Fibroblast of peridontal ligament (primary cell): ENCODE measurements around the gene MACROD2.
A peak's percentile ranks its signal among the peaks of the same experiment; 100 is the strongest.
"Not testable (repeated sequence)": the region's sequence is repeated elsewhere in the genome, so short reads cannot be mapped to it uniquely, and the experiment has no call there.

Experiments
- DNase-seq: peaks from one replicate; pipeline ENCODE4 v3.0.0-alpha.2; 2010; ENCODE audit errors: extremely low read depth

MACROD2 gene

DNA sequence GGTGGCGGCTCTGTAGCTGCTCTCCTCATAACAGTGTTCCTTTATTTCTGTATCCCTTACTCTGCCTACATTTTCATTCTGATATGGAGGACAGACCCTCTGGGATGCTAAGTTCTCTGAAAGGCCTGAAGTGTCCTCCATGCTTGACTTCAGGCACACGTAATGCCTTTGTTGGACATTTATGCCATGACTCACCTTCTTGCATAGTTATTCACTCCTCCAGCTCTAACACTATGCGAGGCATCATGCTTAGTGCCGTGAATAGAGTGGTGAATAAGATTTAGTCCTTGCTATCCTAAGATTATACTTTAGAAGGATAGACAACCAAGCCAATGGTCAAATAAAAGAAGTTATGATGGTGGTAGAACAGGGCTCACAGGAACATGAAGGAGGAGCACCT is 1103.0 kb downstream of the MACROD2 start:
- DNase-seq: no peak

DNA sequence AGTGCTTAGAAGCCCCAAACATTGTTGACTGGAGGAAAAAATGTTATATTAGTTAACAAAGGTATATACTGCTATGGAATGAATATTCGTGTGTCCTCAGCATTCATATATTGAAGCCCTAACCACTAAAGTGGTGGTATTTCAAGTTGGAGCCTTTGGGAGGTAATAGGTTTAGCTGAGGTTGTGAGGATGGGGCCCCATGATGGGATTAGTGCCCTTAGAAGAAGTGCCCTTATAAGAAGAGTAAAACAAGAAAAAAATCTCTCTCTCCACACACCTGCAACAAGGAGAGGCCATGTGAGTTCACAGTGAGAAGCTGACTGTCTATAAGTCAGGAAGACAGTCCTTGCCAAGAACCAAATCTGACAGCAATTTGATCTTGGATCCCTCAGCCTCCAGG is 1103.8 kb downstream of the MACROD2 start:
- DNase-seq: no peak

DNA sequence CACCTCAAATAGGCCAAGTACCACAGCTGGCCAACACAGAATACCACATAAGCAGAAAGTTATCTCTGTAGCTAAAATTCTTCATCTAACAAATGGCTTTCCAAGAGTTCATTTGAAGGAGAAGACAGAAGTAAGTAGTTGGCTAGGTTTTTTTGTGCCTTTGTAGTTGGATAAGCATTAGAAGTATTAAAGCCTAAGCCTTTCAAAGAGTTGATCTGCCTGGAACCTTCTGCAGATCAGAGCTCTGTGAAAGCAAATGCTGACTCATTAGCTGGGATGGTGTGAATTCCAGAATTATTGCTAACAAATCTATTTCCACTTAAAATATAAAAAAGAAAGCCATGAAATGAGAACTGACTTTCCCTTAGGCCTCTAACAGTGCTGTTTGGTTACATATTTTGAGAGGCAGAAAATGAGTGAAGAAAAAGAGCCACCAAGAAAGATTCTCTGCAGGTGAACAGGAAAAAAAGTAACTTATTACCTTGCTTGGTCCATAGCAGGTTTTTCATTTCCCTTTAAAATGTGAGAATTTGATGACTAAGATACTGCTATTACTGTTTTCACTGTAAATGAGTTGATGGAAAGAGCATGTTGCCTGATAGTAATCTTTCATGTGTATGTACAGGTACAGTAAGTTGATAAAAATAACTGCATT is 1105.3 kb downstream of the MACROD2 start:
- peak; percentile 3 for DNase-seq

DNA sequence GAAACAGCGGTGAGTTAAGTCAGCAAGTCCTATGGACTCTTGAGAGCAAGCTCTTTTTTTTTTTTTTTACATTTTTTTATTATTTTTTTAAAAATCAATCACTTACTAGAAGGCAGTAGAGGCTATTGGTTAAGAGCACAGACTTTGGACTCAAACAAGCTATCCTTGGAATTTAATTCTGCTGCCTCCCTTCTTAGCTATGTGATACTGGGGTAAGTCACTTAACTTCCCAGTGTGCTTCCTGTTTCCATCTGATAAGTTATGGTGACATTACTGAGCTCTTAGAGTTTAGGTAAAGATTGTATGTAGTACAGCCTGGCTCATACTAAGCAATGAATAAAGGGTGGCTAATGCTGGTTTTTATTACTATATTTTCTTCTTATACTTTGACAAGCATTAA is 1112.6 kb downstream of the MACROD2 start:
- DNase-seq: no peak

- DNase-seq: no peak
Measured at GRCh38 chr20:15109494-15109893, 1114.2 kb downstream of the MACROD2 start.

GRCh38 chr20:15111654-15112053 is 1116.3 kb downstream of the MACROD2 start:
- DNase-seq: no peak

DNA sequence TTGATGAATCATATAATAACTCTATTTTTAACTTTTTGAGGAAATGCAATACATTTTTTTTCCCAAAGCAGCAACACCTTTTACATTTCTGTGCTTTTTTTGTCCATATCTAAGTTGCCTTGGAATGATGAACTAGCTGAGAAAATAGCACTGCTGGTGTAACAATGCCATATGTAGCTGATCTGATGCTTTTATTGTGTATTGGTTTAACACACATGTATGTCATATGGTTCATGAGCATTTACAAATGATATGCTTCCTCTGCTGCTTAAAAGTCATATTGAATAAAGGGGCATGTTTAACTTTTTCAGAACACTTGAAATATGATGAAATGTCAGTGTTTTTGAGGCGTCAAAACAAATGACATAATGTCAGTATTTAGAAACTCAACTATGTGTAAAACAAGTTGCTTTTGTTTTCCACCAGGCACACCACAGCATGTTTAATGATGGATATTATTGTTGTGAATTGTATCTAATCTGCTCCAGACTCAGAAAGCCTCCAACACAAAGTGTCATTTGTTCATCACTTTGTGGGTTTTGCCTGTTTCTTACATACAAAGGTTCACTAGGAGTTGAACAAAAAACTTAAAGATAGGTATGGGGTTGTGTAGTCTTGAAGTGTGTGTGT is 1117.9 kb downstream of the MACROD2 start:
- no peak for DNase-seq

GRCh38 chr20:15119852-15120487 is 1124.7 kb downstream of the MACROD2 start:
- DNase-seq: no peak

DNA sequence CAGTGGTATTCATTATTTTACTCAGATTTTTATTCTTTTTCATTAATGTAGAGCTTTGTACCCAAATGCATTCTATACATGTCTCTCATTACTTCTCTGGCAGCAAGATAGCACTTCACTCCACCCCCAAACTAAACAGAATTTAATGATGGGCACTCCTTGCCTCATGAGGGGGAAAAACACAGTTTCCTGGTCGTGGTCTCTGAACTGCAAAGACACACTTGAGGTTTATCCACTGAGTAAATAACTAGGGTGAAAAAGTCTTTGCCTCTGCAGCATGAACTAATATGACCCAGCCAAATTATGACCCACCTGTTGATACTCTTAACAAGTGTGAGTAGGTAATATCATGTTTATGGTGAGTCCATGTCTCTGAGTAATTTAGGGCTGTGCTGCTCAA is 1127.3 kb downstream of the MACROD2 start:
- no peak for DNase-seq

DNA sequence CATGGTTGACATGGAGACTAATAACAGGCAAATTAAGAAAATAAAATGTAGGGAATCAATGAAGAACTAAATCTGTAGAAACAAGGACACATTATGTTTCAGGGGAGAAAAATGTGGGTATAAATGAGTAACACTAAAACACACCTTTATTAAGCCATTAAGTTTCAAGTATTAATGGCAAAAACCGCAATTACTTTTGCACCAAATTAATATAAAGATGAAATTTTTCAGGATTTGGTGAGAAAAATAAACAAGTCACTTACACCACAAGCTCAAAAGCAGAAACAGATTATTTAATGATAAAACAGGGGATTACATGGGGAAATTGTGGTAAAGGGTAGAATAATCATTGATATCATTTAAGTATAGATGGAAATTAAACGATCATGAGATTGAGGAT is 1135.9 kb downstream of the MACROD2 start:
- no peak for DNase-seq

- DNase-seq: no peak
Measured at GRCh38 chr20:15138548-15139126, 1143.3 kb downstream of the MACROD2 start.

GRCh38 chr20:15139522-15139921 is 1144.2 kb downstream of the MACROD2 start:
- no peak for DNase-seq

DNA sequence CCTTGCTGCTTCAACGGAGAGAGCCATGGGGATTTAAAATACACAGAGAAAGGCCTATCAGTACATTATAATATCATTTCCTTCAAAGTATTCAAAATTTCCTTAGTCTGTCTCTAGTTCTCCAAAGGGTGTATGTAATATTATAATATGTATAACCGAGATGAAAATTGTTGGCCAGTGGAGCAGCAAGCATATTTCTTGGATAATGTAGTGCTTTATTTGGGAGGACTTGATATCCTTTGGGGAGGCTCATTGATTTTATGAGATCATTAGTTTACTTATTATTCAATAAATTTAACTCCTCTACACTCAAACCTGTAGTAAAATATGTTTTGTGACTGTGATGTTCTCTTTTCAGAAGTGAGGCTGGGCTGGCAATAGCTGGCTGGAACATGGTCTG is 1145.0 kb downstream of the MACROD2 start:
- DNase-seq: no peak

GRCh38 chr20:15140940-15141339 is 1145.6 kb downstream of the MACROD2 start:
- DNase-seq: not testable (repeated sequence)

DNA sequence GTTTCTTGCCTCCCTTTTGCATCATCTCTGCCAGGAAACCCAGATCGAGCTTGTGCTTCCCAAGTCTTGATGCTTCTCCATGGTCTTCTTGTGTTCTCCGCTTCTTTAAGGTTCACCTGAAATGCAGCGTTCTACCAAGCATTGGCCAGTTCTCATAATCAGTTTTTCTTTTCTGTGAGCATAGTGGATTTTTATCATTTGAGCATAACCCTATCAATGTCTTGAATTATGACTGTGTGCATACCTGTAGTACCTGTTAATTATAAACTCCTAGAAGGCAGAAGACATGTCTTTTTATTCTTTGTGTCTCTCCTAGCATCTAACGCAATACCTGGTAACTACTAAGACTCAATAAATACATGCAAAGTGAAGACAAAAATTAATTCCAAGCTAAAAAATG is 1146.5 kb downstream of the MACROD2 start:
- DNase-seq: no peak

DNA sequence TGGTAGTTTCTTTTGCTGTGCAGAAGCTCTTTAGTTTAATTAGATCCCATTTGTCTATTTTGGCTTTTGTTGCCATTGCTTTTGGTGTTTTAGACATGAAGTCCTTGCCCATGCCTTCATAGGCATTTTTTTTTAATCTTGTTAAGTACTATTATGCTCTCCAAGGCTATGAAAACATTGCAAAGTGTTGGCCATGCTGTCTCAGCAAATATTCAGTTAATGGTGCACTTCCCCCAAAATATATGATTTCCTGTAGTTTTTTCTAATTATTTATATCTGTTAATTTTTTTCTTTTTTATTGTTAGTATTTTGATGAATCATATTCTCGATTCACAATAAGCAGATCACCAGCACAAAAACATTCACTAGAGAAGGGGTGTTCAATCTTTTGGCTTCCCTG is 1148.2 kb downstream of the MACROD2 start:
- no peak for DNase-seq

- no peak for DNase-seq
Measured at GRCh38 chr20:15144916-15145315, 1149.6 kb downstream of the MACROD2 start.

GRCh38 chr20:15146948-15147347 is 1151.6 kb downstream of the MACROD2 start:
- DNase-seq: no peak

GRCh38 chr20:15154070-15154469 is 1158.8 kb downstream of the MACROD2 start:
- no peak for DNase-seq

DNA sequence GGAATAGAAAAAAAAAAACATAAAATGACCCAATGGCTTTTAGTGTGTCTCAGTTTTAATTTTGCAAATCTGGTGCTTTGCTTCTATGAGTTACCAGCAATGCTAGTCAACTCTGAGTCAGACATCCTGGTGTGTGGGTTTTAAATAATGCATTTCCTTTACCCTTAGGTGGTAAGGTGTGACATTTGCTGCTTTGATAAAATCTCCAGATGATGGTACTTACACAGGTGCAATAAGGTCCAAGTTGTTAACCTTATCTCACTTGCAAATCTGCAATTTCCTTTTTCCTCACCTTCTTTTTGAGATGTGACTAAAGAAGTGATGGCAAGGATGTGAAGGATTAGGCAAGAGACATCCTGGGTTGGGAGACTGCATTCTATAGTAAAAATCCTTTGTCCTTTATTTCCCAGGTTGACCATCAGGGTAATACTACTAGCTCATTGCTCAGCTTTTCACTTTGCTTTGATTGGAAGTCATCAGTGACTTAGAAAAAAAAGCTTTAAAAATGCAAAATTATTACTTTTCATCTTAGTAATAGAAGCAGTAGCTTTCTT is 1160.6 kb downstream of the MACROD2 start:
- no peak for DNase-seq

GRCh38 chr20:15158533-15158932 is 1163.2 kb downstream of the MACROD2 start:
- no peak for DNase-seq

DNA sequence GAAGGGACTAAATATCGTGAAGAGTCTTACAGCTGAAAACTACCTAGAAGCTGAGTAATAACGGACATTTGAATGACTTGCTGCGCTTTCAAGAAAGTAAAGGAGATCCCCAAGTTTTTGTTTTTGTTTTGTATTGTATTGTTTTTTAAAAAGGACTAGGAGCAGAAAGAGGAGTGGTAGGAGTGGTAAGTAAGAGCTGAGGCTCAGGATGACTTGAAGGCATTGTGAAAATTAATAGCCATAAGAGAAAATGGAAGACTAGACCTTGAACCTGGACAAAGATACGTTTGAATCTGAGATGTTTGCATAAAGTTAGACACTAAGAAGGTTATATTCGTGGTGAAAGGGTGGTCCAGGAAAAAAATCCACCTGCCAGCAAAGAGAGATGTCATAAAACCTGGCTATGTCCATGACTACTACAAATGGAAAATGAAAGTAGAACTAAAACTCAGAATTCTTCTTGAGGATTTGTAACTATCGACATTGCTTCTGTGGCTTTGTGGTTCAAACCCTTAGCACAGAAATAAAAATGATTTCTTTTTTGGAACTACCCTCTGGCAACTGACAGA is 1166.8 kb downstream of the MACROD2 start:
- peak; percentile 48 for DNase-seq
